Limb (tissue), 2 donors: ENCODE data around the gene BCAS3.
"Not testable (repeated sequence)": the region's sequence is repeated elsewhere in the genome, so short reads cannot be mapped to it uniquely, and the experiment has no call there.

Source experiments
- DNase-seq, 2 donors: peaks; one replicate each; pipeline ENCODE4 v3.0.0-alpha.2; 2016; ENCODE audit errors: extremely low spot score in 2 of 2

Gene BCAS3

GRCh38 chr17:60674637-60675036, 3.0 kb upstream of the BCAS3 start:
- not testable (repeated sequence) for DNase-seq

GRCh38 chr17:60675997-60676396, 1.7 kb upstream of the BCAS3 start:
- DNase-seq: no peak

- peak in 1 of 2 donors; percentile 28 for DNase-seq
These were observed 818 bp upstream of the BCAS3 start for GRCh38 chr17:60676758-60677307.

- DNase-seq: no peak
These were observed 430 bp downstream of the BCAS3 start for GRCh38 chr17:60678118-60678444.

- no peak for DNase-seq
These were observed 1.6 kb downstream of the BCAS3 start for GRCh38 chr17:60679287-60679686.

- no peak for DNase-seq
These were observed 3.1 kb downstream of the BCAS3 start for GRCh38 chr17:60680754-60681153.

GRCh38 chr17:60685437-60685836, 7.8 kb downstream of the BCAS3 start:
- DNase-seq: no peak

- DNase-seq: no peak
These were observed 18.3 kb downstream of the BCAS3 start for GRCh38 chr17:60695960-60696359.

- DNase-seq: no peak
These were observed 21.4 kb downstream of the BCAS3 start for GRCh38 chr17:60699090-60699489.

GRCh38 chr17:60704170-60704569, 26.5 kb downstream of the BCAS3 start:
- no peak for DNase-seq

GRCh38 chr17:60712675-60713074, 35.0 kb downstream of the BCAS3 start:
- DNase-seq: no peak

- no peak for DNase-seq
These were observed 36.0 kb downstream of the BCAS3 start for GRCh38 chr17:60713608-60714007.

- no peak for DNase-seq
These were observed 39.1 kb downstream of the BCAS3 start for GRCh38 chr17:60716766-60717165.

- DNase-seq: no peak
These were observed 40.2 kb downstream of the BCAS3 start for GRCh38 chr17:60717814-60718213.

- peak; percentile 39 to 75 for DNase-seq
These were observed 43.3 kb downstream of the BCAS3 start for GRCh38 chr17:60720763-60721531.

GRCh38 chr17:60724647-60725046, 47.0 kb downstream of the BCAS3 start:
- no peak for DNase-seq

GRCh38 chr17:60729854-60730253, 52.2 kb downstream of the BCAS3 start:
- DNase-seq: no peak

GRCh38 chr17:60730273-60730672, 52.6 kb downstream of the BCAS3 start:
- no peak for DNase-seq

GRCh38 chr17:60738287-60738686, 60.6 kb downstream of the BCAS3 start:
- no peak for DNase-seq

GRCh38 chr17:60740584-60740983, 62.9 kb downstream of the BCAS3 start:
- DNase-seq: no peak

- DNase-seq: no peak
These were observed 63.4 kb downstream of the BCAS3 start for GRCh38 chr17:60741031-60741430.

GRCh38 chr17:60743282-60743681, 65.6 kb downstream of the BCAS3 start:
- DNase-seq: no peak

GRCh38 chr17:60743799-60744198, 66.1 kb downstream of the BCAS3 start:
- DNase-seq: peak in 1 of 2 donors; percentile 23
